GM19324 (cell line): ENCODE measurements around the gene MID2.
"Not testable (repeated sequence)": the region's sequence is repeated elsewhere in the genome, so short reads cannot be mapped to it uniquely, and the experiment has no call there.

Experiments used
- ATAC-seq: cut with Tn5 transposase; IDR thresholded peaks from one replicate; pipeline ENCODE4 v1.9.1; 2021; ENCODE audit warnings: mild to moderate bottlenecking, moderate library complexity; ENCODE audit not compliant: unreplicated experiment, low FRiP score

Gene MID2

GRCh38 chrX:107936434-107936730 lies 110.7 kb downstream of the MID2 start:
- no peak for ATAC-seq

- no peak for ATAC-seq
Observed at GRCh38 chrX:107940095-107940494, 114.4 kb downstream of the MID2 start.

DNA sequence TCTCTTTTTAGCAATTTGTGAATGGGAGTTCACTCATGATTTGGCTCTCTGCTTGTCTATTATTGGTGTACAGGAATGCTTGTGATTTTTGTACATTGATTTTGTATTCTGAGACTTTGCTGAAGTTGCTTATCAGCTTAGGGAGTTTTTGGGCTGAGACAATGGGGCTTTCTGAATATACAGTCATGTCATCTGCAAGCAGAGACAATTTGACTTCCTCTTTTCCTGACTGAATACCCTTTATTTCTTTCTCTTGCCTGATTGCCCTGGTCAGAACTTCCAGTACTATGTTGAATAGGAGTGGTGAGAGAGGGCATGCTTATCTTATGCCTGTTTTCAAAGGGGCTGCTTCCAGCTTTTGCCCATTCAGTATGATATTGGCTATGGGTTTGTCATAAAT lies 129.7 kb downstream of the MID2 start:
- not testable (repeated sequence) for ATAC-seq

DNA sequence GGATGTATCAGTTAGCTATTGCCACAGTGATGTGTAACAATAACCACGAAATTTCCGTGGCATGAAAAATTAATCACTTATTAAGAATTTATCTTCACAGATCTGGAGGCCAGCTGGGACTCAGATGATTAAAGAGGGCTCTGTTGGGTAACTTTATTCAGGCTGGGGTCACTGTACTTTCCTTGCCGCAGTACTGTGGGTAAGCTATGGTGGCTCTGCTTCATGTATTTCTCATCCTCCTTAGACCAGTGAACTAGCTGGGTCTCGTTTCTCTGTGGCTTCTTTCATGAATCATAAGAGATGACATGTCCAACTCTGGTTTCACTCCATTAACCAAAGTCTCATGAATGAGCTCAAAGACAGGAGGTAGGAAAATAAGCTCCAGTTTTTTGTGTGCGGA lies 143.0 kb downstream of the MID2 start:
- no peak for ATAC-seq

DNA sequence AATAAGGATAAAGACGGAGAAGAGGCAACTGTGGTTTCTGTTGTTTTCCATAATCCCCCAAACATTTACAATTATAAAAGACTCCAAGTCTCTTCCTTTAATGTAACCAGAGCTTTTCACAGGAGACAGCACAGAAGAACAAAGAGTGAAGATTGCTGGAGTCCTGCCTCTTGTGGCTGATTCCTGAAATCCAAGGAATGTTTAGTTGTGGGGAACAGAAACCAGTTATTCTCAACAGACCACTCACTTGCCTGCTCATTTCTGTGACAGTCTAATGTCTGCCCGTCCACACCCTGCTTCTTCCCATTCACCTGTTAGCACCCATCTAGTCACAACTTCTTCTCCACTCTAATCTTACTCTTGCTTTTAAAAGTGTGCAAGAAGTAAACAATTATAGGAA lies 144.4 kb downstream of the MID2 start:
- ATAC-seq: no peak

DNA sequence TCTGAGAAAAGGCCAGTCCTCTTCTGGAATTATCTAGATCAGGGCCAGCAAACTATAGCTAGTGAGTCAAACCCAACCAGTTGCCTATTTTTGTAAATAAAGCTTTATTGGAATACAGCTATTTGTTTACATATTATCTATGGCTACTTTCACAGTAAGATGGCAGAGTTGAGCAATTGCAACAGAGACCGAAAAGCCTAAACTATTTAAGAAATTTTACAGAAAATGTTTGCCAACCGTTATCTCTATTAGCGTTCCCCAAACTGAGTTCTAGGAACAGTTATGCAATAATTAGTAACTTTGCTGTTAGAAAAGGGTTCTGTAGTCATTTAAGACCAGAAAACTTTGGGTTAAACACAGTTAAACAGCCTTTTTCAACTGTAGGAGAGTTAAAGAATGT lies 146.0 kb downstream of the MID2 start:
- no peak for ATAC-seq
